Esophagus squamous epithelium (tissue), 5 donors: Measurements from ENCODE around the gene ENOPH1. TPM values are rescaled to one million over a fixed set of nuclear protein-coding genes. Genes with fewer than 3 reads are reported as not detected.

Source experiments
- DNase-seq: peaks from one replicate; lab custom pipeline; 2025; lab: John Stamatoyannopoulos, UW
- H3K27ac ChIP-seq, 4 donors: fragments of 200-600 bp; sonication (generic); one replicate each; pipeline ENCODE4 v1.5.1; 2016 to 2019; ENCODE audit warnings: mild to moderate bottlenecking in 1 of 4
- H3K27me3 ChIP-seq, 4 donors: fragments of 200-600 bp; sonication (generic); 1 replicate in 3 of 4; 2 replicates in 1 of 4; pipeline versions ENCODE4 v1.5.1 to v1.6.0; 2017 to 2021; ENCODE audit warnings: antibody characterized with exemption in 1 of 4
- H3K36me3 ChIP-seq, 3 donors: fragments of 200-600 bp; sonication (generic); one replicate each; pipeline ENCODE4 v1.5.1; 2016 to 2019
- H3K4me1 ChIP-seq, 3 donors: fragments of 200-600 bp; sonication (generic); one replicate each; pipeline ENCODE4 v1.5.1; 2017 to 2019
- H3K4me3 ChIP-seq, 4 donors: fragments of 200-600 bp; sonication (generic); 1 replicate in 3 of 4; 2 replicates in 1 of 4; pipeline ENCODE4 v1.5.1; 2016 to 2019; ENCODE audit warnings: mild to moderate bottlenecking in 2 of 4, moderate library complexity in 1 of 4
- H3K9me3 ChIP-seq, 3 donors: fragments of 200-600 bp; sonication (generic); one replicate each; pipeline ENCODE4 v1.5.1; 2016 to 2019
- CTCF ChIP-seq, 6 experiments: fragments of 450-650 bp in 4 of 6; fragments of 200-600 bp in 2 of 6; sonication (generic) in 2 of 6; IDR thresholded peaks; one replicate each; pipeline ENCODE4 v1.5.1; 2016 to 2019; ENCODE audit warnings: antibody characterized with exemption in 6 of 6, mild to moderate bottlenecking in 4 of 6, moderate library complexity in 4 of 6
- POLR2A ChIP-seq, 4 donors: fragments of 450-650 bp; IDR thresholded peaks; one replicate each; pipeline ENCODE4 v1.6.1; 2017; ENCODE audit warnings: antibody characterized with exemption in 4 of 4, mild to moderate bottlenecking in 4 of 4, moderate library complexity in 3 of 4
- WGBS, 2 donors: methylation state at CpG; one replicate each; pipeline ENCODE4 v1.1.5; 2018; 5-methylcytosine and 5-hydroxymethylcytosine counted together
- intact Hi-C: fragments of 100-400 bp; cut with DNase I; formaldehyde crosslinking; loops from one replicate; pipeline ENCODE4 v1.15.0; 2022
- total RNA-seq, 4 donors: library from RNA; depleted of rRNA; stranded (reverse); fragments of >200 nt; gene quantifications; one replicate each; pipeline ENCODE4 v1.1.0, GENCODE V29; 2016
- donor health status: DM: yes; HTN: yes; CAD: no.

ENOPH1 gene
- total RNA-seq, 4 donors from 2014 or later = 21.3 to 39.8 (median 29.9) TPM

- WGBS, 2 donors = 56 to 80% methylated on average over 3 of the region's 3 CpGs
- TF ChIP-seq CTCF (IDR thresholded peaks at IDR 0.05) = no peak
- no peak for TF ChIP-seq POLR2A (IDR thresholded peaks at IDR 0.05)
- Histone ChIP-seq H3K36me3 (peaks cover 6 to 25% (median 12%) of the 10 kb centered on the region in 3 donors), H3K4me1 (no peaks in the 10 kb centered on the region), H3K27me3 (peaks cover 0 to 4% (median 0%) of the 10 kb centered on the region in 4 donors), H3K9me3 (no peaks in the 10 kb centered on the region), H3K4me3 (no peak overlapping the region), H3K27ac (no peak overlapping the region)
- no peak for DNase-seq
- intact Hi-C loops = no loop called here
Measured at GRCh38 chr4:82419451-82419850, 10.9 kb upstream of the ENOPH1 start.

- no peak for DNase-seq
- peaks cover 6 to 51% (median 34%) of the 10 kb centered on the region in 3 donors for H3K36me3 ChIP-seq
Measured at GRCh38 chr4:82421796-82422560, 8.4 kb upstream of the ENOPH1 start.

GRCh38 chr4:82422616-82423015 lies 7.8 kb upstream of the ENOPH1 start:
- DNase-seq = no peak
- TF ChIP-seq POLR2A (IDR thresholded peaks at IDR 0.05) = no peak
- TF ChIP-seq CTCF (IDR thresholded peaks at IDR 0.05) = no peak
- 80 to 81% methylated on average over 5 of the region's 5 CpGs for WGBS, 2 donors
- Histone ChIP-seq H3K36me3 (peaks cover 6 to 57% (median 34%) of the 10 kb centered on the region in 3 donors), H3K27me3 (no peaks in the 10 kb centered on the region), H3K4me3 (no peak overlapping the region), H3K27ac (no peak overlapping the region), H3K4me1 (peaks cover 6 to 27% (median 13%) of the 10 kb centered on the region in 3 donors), H3K9me3 (no peaks in the 10 kb centered on the region)
- intact Hi-C loops = no loop called here

More at GRCh38 chr4:82421796-82422560, 8.4 kb upstream of the ENOPH1 start:
- Histone ChIP-seq H3K27me3 (no peaks in the 10 kb centered on the region), H3K27ac (no peak overlapping the region), H3K9me3 (no peaks in the 10 kb centered on the region), H3K4me1 (peaks cover 5 to 21% (median 7%) of the 10 kb centered on the region in 3 donors), H3K4me3 (no peak overlapping the region)
- 78 to 80% methylated on average over 13 of the region's 13 CpGs for WGBS, 2 donors
- TF ChIP-seq POLR2A (IDR thresholded peaks at IDR 0.05) (no peak), CTCF (IDR thresholded peaks at IDR 0.05) (no peak)
- intact Hi-C loops = no loop called here

DNA sequence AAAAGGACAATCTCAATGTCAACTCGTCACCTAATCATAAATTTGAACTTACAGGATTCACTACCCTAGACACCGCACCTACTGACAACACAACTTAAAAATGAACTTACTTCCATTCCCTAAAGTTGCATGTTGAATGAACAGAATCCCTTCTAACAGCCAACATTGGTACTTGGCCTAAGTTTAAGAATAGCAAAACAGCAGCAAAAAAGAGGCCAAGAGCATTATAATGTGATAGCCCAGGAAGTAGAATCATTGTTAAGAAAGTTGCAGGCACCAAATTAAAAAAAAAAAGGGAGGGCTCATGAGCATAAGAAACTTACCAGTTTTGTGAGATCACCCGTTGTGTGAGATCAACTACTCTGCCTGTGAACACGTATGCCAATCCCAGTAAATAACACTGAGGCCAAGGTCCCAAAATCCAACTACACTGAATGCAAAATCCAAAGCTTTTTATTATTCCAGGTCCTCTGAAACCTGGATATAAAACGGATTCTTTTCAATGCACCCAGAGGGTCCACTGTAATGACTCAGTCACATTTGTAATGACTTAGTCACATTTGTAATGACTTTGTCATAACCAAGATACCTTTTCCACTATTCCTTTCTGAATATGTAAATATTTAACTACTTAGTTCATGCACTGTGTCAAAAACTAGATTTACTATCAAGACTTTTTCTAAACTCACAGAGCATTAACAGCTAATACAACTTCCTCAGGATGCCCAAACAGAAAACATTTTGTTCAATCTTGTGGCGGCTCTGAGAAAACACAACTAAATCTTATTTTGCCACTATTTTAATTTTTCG lies 6.9 kb upstream of the ENOPH1 start:
- Histone ChIP-seq H3K4me1 (peaks cover 6 to 36% (median 19%) of the 10 kb centered on the region in 3 donors), H3K9me3 (no peaks in the 10 kb centered on the region), H3K27ac (no peak overlapping the region), H3K36me3 (peaks cover 6 to 62% (median 34%) of the 10 kb centered on the region in 3 donors), H3K4me3 (no peak overlapping the region), H3K27me3 (no peaks in the 10 kb centered on the region)
- 72 to 76% methylated on average over 7 of the region's 7 CpGs for WGBS, 2 donors
- TF ChIP-seq POLR2A (IDR thresholded peaks at IDR 0.05) (no peak), CTCF (IDR thresholded peaks at IDR 0.05) (no peak)
- DNase-seq = no peak
- intact Hi-C loops = no loop called here

GRCh38 chr4:82425478-82425877 lies 4.9 kb upstream of the ENOPH1 start:
- Histone ChIP-seq H3K27ac (no peak overlapping the region), H3K36me3 (peaks cover 6 to 62% (median 34%) of the 10 kb centered on the region in 3 donors), H3K9me3 (no peaks in the 10 kb centered on the region), H3K4me1 (peaks cover 6 to 36% (median 19%) of the 10 kb centered on the region in 3 donors), H3K4me3 (no peak overlapping the region), H3K27me3 (no peaks in the 10 kb centered on the region)
- DNase-seq = no peak
- no peak for TF ChIP-seq CTCF (IDR thresholded peaks at IDR 0.05)
- no peak for TF ChIP-seq POLR2A (IDR thresholded peaks at IDR 0.05)
- intact Hi-C loops = no loop called here
- WGBS, 2 donors = 82 to 85% methylated on average over 10 of the region's 10 CpGs
